ENCODE measurements around the gene FBN2.

The FBN2 gene

GRCh38 chr5:128252196-128252595 is 285.8 kb downstream of the FBN2 start:
- no peak for DNase-seq (ENCODE audit: low spot score)

GRCh38 chr5:128245974-128246373 is 292.1 kb downstream of the FBN2 start:
- DNase-seq (ENCODE audit: low spot score), result no peak

GRCh38 chr5:128243958-128244582 is 294.0 kb downstream of the FBN2 start:
- DNase-seq (ENCODE audit: low spot score), result no peak

- no peak for DNase-seq (ENCODE audit: low spot score)
These were observed 296.9 kb downstream of the FBN2 start for GRCh38 chr5:128241051-128241695.

GRCh38 chr5:128237546-128237945 is 300.5 kb downstream of the FBN2 start:
- no peak for DNase-seq (ENCODE audit: low spot score)

- no peak for DNase-seq (ENCODE audit: low spot score)
These were observed 301.0 kb downstream of the FBN2 start for GRCh38 chr5:128237000-128237399.

- DNase-seq (ENCODE audit: low spot score), result no peak
These were observed 301.7 kb downstream of the FBN2 start for GRCh38 chr5:128236334-128236733.

- no peak for DNase-seq (ENCODE audit: low spot score)
These were observed 303.0 kb downstream of the FBN2 start for GRCh38 chr5:128234928-128235641.

GRCh38 chr5:128228521-128228920 is 309.5 kb downstream of the FBN2 start:
- no peak for DNase-seq (ENCODE audit: low spot score)

GRCh38 chr5:128228008-128228407 is 310.0 kb downstream of the FBN2 start:
- no peak for DNase-seq (ENCODE audit: low spot score)

GRCh38 chr5:128225245-128226030 is 312.6 kb downstream of the FBN2 start:
- DNase-seq (ENCODE audit: low spot score), result no peak

GRCh38 chr5:128224336-128224735 is 313.7 kb downstream of the FBN2 start:
- no peak for DNase-seq (ENCODE audit: low spot score)

GRCh38 chr5:128220841-128221240 is 317.2 kb downstream of the FBN2 start:
- no peak for DNase-seq (ENCODE audit: low spot score)

- no peak for DNase-seq (ENCODE audit: low spot score)
These were observed 321.0 kb downstream of the FBN2 start for GRCh38 chr5:128216860-128217531.

- DNase-seq (ENCODE audit: low spot score), result no peak
These were observed 321.8 kb downstream of the FBN2 start for GRCh38 chr5:128216285-128216684.

- no peak for DNase-seq (ENCODE audit: low spot score)
These were observed 324.2 kb downstream of the FBN2 start for GRCh38 chr5:128213833-128214232.

GRCh38 chr5:128213340-128213739 is 324.7 kb downstream of the FBN2 start:
- peak; percentile 34 for DNase-seq (ENCODE audit: low spot score)

GRCh38 chr5:128212191-128212806 is 325.7 kb downstream of the FBN2 start:
- no peak for DNase-seq (ENCODE audit: low spot score)

- no peak for DNase-seq (ENCODE audit: low spot score)
These were observed 329.6 kb downstream of the FBN2 start for GRCh38 chr5:128208436-128208835.
